NCI-H2107 (cell line): ENCODE data around the gene CD1E.
"Not testable (repeated sequence)": the region's sequence is repeated elsewhere in the genome, so short reads cannot be mapped to it uniquely, and the experiment has no call there.

Experiments
- DNase-seq: peaks from one replicate; lab custom pipeline; 2025; lab: John Stamatoyannopoulos, UW

The CD1E gene

DNA sequence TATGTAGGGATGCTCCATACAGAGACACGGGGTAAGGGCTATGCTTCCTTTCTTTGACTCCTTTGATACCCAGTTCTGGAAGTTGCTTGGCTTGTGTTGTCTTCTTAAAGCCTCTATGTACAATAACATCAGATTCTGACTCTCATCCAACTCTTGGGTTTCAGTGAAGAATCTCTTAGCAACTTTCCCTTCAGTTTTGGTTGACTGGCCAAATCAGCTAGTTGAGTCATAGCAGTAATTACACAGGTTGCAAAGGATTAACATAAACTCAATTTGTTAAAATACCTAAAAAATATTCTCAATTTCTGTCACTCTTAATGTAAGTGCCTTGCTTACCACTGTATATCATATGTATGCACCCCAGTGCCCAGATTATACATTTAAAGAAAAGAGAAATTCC is 9.2 kb downstream of the CD1E start:
- DNase-seq = no peak

DNA sequence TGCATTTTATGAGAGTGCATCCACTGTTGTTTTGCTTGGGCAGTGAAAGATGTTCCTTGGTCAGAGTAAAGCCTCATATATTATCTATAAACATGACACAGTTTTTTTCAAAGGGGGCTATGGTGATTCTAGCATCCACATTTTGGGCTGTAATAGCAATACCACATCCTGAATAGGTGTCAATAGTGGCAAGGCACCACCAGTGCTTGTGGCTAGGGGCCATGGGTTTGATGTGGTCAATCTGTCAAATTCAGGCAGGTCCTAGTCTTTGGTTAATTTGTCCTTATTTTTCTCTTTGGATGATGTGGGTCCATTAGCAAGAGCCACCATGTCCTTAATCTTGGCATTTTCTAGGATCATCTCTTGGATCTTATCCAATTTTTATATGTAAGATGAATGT is 13.1 kb downstream of the CD1E start:
- no peak for DNase-seq

DNA sequence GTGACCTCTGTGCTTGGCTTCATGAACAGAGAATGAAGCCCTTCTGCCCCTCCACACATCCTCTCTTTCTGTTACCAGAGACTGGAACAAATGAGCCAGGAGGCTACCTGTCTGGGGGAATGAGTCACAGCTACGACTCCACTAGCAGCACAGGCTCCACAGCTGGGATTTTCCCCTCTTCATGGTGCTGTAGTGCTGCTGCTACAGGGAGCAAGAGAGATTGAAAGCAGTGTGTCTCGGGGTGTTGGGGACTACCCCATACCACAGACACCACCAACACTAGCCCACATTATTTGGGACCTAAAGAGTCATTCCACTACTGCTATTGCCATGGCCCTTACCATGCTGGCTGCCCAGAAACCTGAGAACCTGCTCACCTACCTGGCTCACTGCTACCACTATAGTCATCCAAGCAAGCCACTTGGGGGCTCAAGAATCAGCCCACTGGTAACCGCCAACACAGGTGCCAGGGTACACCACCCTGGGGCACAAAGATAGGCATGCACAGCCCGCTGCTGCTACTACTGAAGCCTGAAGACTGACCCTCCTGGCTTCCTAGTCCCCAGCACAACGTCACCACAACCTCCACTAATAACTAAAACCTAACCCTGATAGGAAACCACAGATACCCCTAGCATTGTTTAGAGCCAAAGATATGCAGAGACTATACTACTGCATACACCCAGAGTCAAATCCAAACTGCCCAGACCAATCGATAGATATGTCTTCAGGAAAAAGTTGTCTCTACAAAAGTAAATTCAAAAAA is 17.7 kb downstream of the CD1E start:
- DNase-seq = no peak

DNA sequence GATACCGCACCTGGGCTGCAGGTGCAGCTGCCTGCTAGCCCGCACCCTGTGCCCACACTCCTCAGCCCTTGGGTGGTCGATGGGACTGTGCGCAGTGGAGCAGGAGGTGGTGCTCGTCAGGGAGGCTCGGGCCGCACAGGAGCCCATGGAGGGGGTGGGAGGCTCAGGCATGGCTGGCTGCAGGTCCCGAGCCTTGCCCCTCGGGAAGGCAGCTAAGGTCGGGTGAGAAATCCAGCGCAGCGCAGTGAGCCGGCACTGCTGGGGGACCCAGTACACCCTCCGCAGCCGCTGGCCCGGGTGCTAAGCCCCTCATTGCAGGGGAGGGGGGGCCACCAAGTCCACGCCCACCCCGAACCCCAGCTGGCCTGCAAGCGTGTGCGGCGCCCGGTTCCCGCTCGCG is 20.4 kb downstream of the CD1E start:
- not testable (repeated sequence) for DNase-seq

DNA sequence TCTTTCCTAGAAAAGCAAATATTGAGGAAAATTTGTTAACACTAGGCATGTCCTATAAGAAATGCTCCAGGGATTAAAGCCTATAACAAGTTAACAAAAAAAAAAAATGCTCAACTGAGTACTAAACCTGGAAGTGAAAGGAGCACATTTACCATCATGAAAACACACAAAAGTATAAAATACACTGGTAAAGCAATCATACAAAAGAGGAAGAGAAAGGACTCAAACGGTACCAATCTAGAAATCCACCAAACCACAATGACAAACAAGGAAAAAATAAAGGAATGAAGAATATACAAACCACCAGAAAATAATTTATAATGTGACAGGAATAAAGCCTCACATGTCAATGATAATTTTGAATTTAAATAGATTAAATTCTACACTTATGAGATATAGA is 21.2 kb downstream of the CD1E start:
- no peak for DNase-seq

DNA sequence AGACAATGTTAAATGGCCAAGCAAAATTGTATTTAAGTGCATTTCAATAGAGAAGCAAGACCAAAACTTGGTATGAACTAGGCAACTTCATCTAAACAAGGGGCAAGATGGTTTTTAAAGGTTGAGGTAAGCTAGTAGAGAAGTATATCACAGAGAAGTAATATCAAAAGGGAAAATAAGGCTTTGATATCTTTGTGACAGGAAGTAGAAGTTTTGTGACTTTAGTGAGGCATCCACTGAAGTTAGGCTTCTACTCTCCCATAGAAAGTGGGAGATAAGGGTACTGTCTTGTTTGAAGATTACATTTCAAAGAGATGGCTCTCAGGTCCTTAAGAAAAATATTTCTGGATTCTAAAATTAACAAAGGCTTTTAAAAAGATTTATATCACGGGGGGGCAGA is 36.6 kb downstream of the CD1E start:
- DNase-seq = no peak

DNA sequence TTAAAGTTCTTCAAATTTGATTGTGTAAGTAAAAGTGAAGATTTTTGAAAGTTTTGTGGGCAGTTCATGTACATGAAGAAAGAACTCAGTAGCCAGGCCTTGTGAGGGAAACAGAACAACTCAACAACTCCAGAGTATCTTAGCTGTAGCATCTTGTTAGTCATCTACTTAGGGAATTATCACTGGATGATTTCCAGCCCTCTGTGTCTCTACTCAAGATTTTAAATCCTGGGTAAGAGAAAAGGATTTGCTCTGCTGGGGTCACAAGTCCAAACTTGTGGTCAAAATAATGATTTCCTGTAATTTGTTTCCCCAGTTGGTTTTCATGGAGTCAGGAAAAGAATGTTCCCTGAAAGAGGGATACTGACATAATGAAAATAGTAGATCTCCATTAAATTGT is 37.4 kb downstream of the CD1E start:
- no peak for DNase-seq

DNA sequence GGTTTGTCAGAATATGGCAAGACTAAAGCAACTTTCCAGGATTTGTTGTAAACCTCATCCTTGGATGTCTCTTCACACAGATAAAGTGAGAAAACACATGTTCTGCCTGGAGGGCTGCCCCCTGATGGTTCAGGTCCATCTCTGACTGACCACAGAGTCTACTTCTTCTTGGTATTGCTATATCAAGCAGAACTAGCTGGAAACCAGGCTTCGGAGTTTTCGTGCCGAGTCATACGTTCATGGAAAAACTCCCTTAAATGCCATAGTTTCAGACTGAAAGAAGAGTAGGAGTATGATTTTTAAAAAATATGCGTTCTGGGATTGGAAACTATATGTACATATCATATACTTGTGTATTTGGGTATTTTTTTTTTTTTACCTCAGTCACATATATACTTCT is 39.8 kb downstream of the CD1E start:
- no peak for DNase-seq

DNA sequence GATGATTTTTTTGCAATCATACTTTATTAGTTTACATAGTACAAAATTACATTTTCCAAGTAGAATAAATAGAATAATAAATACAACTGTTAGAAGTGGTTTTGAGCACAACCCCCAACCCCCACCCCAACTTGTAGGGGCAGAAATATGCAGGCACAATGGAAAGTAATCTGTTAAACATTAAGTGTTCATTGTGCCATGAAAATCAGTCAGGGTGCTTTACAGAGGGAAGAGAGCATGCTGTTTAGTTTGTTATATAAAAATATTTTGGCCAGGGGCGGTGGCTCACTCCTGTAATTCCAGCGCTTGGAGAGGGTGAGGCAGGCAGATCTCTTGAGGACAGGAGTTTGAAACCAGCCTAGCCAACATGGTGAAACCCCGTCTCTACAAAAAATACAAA is 43.0 kb downstream of the CD1E start:
- no peak for DNase-seq

DNA sequence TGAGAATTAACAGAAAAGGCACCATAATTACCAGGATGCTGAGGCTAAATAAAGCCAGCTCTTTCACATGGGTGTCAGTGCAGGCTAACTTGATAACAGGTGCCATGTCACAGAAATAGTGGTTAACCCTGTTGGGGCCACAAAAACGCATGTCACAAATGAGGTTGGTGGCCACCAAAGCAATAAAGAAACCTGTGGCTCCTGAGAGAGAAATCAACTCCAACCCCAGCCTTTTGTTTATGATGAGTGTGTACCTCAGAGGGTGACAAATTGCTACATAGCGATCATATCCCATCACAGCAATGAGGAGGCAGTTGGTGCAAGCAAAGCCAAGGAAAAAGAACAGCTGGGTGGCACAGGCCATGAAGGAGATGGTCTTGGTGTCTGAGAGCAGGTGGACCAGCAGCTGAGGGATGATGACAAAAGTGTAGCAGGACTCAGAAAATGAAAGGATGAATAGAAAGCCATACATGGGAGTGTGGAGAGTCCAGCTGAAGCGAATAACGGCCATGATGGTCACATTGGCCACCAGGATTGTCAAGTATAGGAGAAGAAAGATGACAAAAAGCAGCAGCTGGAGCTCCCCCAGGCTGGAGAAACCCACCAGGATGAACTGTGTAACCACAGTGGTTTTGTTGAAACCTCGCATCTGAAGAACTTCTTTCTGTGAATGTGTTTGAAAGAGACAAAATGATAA is 45.3 kb downstream of the CD1E start, which contains the start of gene OR10T2:
OR10T2 (minus strand) TSS at position 649 of the 697 bp plus-strand sequence; CDS start at position 649, 0 bp downstream.
- DNase-seq = no peak

DNA sequence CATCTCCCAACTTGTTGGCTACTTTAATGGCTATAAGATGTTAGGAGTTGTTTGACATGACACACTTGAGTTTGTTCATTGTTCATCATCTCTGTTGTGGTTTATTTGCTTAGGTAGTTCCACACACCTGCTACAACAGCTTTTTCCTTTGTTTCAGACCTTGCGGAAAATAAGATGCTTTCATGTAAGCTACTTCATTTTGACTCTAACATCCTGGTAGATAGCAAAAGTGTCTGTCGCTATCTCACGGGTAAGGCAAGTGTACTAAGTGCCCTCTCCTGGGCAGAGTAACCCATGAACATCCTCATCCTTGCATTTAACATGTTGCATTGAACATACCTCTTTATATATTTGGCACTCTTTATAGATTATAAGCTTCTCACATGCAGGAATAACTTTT is 47.2 kb downstream of the CD1E start:
- no peak for DNase-seq

DNA sequence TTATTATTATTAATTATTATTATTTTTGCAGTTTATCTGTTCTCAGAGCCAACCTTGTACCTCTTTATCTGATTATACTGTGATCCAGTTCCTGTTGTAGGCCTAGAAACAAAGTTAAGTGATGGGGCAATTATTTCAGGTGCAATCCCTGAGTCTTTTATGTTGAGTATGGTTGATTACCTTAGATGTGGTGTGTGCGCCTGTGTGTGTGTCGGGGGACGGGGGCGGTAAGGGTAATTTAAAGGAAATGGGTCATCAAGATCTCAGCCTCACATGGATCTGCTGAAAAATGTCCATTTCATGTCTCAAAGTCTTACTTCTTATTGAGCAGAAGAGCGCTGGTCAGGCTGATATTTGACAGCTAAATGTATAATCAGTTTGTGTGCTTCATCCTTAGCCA is 53.4 kb downstream of the CD1E start:
- DNase-seq = no peak
